HS-5 (cell line): Measurements from ENCODE around the gene ACRBP.

ENCODE experiments used
- DNase-seq: peaks from one replicate; pipeline ENCODE4 v3.0.0-alpha.2; 2012; ENCODE audit warnings: low read depth

The ACRBP gene

DNA sequence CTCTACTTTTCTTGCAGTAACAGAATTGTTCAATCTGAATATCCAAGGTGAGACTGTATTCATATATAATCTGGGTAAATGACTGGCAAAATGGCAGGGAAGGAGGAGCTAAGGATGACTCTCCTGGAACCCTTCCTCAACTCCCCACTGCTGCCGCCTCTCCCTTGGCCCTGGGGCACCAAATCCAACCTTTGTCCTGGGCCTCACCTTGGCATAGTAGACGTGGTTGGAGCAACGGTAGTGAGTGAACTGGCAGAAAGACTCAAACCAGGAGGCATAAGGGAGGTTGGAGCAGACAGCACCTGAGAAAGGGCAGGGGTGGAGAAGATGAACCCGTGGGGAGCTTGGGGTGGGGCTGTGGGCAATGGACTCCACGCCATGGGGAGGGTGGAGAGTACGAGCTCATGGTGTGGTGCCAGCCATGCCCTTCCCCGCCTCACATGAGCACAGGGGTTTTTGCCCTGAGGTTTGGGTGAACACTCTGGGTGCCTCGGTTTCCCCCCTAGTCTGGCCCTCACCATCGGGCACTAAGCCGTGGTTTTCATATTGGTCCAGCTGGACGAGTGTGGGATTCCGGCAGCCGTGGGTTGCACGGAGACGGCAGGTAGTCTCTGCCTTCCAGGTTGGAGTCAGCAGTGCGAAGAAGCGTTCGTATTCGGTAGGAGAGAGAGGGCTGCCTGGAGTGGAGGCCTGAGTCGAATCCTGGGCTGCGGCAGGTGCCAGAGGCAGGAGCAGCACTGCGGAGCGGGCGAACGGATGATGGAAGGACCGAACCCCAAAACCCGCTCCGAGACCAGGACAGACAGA is 753 bp downstream of the ACRBP start:
- no peak for DNase-seq

DNA sequence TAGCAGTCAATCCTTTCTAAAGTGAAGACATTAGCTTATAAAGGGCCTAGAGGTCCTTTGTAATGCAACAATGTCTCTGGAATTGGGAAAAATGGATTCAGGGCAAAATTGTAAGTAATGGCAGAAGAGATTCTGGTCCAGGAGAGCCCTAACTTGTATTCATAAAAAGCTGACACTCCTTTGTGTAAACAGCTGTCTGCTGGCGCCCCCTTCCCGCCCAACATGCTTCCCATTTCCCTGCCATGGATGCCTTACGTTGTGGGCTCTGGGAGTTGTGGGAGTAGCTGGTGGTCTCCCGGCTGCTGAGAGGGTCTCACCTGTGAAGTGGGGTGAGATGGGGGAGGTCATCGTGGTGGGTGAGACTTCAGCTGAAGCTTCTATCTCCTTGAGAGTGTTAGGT is 2.3 kb downstream of the ACRBP start:
- DNase-seq, result no peak

DNA sequence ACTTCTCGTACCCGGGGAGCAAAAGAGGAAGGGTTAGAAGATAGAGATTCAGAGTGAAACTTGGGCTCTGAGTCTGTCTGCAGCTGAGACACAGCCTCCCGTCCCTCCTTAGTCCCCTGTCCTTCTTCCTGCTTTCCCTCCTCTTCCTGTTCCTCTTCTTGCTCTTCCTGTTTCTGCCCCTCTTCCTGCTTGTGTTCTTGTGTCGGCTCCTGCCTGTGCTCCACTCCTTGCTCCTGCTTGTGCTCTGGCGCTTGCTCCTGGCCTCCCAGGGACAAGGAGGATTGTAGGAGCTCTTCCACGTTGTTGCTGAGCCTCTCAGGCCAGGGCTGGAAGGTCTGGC is 3.0 kb downstream of the ACRBP start:
- no peak for DNase-seq

DNA sequence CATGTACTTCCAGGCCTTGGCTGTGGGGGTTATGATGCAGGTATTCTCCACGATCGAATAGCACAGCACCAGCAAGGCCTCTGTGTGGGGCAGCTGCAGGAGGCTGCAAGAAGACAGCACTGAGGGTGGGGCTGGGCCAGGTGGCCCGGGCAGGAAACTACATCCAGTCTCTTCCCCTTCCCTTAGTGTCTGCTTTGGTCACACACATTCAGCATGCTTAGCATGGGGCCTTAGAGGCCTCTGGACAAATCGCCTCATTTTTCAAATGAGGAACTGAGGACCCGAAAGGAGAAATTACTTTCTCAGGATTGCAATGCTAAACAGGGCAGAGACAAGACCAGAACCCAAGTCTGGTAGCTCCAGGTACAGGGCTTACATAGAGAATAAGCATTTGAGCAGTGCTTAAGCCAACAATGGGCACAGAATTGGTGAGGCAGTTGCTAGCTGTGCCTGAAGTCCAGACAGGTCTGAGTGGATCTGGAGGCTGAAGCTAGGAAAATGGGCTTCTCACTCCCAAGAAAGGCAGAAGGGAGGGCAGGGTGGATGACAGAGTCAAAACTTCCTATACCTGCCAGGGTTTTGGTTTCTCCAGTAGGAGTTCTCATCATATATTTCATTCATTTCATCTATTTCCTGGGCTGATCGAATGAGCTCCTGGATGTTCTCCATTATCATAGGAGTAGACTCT is 3.5 kb downstream of the ACRBP start:
- DNase-seq, result no peak

DNA sequence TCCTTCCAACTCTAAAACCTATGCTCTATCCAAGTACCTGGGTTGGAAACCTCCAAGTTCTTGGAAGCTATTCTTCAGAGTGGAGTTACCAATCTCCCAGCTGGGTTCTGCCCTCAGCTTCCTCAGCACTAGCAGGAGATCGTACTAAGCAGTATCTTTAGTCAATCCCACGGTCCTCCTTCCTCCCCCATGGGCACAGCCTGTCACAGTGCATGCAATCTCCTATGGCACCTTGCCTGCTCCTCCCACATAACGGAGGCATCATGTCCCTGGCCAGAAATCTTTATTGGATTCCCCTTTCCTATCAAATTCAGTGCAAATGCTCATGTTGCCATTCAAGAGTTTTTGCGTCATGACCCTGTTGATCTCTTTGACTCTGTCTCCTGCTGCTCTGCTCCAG is 6.1 kb downstream of the ACRBP start:
- no peak for DNase-seq

DNA sequence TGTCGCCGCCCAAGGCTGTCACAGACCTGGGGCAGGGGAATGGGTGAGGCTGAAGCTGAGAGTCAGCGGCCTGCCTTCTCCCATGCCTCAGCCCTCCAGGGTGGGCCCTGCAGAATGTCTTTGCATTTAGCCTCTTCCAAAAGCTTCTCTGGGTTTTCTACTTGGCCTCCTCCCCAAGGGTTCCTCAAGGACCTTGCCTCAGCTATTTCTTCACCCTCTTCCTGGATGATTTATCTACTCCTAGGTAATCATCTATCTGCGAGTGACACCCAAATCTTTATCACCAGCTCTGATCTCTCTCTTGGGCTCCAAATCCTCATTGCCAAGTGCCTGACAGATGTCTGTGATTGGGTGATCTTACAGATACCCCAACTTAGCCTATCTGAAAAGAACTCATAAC is 6.7 kb downstream of the ACRBP start:
- no peak for DNase-seq

DNA sequence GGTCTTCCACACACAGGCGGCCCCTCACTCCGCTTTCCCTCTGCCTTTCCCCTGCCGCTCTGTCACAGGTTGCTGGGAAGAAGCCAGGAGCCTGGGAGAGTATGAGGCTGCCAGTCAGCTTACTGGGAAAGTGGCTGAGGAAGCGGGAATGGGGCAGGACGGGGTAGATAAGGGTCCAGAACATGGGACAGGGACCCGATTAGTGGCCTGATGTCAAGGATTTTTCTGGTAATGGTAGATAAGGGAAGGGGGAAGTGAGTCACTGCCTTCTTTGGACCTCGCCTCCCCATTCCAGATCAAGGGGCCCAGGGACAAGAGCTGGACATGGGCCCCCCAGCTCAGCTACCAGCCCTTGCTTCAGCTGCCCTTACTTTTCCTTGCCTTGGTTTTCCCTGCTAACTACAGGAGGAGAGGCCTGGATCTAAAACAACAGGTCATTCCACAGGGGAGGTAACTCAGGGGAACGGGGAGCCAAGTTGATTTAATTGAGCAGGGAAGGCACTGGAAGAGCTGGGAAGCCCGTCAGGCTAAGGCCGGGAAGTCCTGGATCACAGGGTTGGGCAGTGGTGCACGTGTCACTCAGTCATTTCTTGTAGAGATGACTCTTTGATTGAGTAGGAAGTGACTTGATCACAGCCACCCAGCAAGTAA is 8.0 kb downstream of the ACRBP start:
- no peak for DNase-seq

DNA sequence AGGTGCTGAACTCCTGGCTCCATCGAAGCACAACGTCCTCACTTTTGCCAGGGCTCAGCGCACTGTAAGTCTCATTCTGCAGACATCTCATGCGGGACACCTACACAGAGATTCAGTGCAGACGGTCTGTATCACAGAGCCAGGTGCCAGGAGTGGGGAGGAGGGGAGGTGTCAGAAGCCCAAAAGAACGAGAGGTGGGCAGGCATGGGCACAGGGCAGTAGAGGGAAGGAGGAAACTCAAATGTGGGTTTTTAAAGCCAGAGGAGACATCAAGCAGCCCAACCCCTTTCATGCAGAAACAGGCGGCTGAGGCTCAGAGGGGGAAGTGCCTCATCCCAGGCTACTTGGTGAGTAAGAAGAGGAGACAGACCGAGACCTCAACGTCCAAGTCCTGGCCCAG is 8.9 kb downstream of the ACRBP start:
- no peak for DNase-seq

DNA sequence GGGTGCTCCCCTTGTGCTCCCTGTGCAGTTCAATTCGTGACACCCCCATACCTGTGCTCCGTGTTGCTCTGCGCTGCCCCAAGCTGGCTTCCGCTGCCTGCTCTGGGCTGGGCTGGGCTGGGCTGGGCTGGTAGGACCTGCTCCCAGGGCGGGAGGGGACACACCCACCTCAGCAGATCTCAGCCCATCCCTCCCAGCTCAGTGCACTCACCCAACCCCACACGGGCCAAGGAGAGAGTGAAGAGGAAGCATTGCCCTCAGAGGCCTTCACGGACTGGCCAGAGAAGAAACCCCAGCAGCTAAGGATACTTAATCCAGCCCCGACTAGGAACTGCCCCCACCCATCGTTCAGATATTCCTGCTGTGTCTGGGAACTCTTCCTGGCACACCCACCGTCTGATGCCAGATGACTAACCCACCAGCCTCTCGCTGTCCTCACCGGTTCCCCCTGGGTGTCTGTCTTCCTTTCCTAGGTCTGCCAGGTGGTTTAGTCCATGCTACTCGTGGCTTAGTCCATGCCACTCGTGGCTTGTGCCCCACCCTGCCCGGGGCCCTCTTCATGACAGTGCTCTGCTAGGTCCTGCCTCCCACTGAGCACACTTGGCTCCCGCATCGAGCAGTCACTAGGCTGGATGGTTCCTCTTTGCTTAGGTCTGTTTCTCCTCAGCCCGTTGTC is 11.2 kb downstream of the ACRBP start, which contains the start of gene LPAR5:
Gene LPAR5, minus strand, starts transcription at position 104 of the 676 bp plus-strand sequence. CDS start 14,711 bp downstream, outside the sequence.
- no peak for DNase-seq

DNA sequence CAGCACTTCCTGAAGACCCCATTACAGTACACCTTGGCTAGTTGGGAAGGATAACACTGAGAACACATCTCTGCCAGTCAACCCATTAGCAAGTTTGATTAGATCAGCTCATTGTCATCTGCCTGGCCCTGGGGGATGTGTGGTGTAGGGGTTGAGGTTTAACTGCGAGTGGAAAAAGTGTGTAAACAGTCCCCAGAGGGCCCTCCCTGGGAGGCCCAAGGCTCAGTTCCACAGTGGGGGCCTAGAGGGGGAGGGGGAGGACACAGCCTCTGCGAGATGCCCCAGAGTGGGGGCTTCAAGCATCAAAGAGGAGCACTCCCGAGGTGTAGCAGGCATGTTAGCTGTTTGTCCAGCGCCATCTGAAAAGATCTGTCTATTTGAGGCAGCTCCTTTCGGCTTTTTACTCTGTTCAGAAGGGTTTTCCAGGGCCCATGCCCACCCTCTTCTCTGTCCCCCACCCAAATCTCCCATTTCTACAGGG is 11.8 kb downstream of the ACRBP start:
- no peak for DNase-seq

DNA sequence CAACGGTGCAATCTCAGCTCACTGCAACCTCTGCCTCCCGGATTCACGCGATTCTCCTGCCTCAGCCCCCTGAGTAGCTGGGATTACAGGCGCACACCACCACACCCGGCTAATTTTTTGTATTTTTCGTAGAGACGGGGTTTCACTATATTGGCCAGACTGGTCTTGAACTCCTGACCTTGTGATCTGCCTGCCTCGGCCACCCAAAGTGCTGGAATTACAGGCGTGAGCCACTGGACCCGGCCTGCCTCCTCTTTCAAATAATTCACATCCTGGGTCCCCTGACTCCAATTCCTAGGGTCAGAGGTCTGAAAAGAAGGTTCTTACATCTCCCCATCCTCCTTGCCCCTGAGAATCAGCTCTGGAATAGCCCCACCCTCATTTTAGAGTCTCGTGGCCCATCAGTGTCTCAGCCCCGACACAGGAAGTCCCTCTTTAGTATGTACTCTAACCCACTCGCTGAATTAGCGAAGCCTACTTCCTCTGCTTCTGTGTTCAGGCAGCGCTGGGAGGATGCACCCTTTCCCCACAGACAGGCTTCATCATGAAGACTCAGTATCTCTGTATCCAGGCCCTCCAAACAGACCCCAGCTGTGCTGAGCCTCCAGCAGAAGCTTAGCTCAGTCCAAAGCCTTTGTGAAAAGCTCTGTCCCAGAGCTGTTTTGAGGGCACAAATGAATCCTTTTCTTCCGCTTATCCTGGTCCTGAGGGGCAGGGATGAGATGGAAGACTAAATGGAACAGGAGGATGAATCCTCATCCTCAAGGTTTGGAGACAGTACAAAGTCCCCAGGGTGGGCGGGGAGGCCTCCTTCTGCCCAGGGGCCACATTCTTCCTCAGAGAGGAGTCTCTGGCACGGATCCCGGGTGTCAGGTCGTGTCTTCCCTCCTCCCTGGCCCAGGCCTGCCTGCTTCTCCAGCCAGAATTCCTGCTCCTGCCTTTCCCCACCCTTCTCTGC is 14.9 kb downstream of the ACRBP start:
- DNase-seq, result no peak

DNA sequence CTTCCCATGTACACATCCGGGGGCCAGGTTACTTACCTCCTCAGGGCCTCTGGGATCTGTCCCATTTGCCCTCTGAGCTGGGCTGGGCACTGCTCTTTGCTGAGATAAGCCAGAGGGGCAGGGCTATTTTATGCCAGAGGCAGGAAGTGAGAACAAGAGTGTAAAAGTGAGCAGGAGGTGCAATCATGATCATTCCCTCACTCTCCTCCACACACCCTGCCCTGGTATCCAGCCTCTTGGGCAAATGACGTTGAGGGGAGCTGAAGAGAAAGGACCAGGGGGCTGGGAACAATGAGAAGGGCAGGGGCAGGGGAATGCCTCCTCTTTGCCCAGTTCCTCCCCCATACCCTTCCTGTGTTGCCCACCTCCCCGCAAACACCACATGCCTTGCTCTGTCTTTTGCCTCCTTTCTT is 15.7 kb downstream of the ACRBP start:
- no peak for DNase-seq

DNA sequence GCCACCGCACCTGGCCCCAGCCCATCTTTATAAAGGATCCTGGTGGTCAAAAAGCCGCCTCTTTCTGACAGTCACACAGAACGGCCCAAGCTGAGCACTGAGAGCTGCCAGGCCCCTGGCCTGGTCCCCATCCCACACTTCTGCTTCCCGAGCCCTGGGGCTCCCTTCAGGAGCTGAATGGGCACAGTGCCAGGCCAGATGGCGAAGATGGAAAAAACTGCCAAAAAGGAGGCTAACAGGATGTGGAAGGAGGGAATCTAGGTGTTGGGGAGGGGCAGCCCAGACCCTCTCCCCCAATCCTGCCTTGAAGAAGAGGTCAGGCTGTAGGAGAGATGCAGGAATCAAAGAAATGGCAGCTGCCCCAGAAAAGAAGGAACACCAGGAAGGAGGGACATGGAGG is 16.5 kb downstream of the ACRBP start:
- no peak for DNase-seq

DNA sequence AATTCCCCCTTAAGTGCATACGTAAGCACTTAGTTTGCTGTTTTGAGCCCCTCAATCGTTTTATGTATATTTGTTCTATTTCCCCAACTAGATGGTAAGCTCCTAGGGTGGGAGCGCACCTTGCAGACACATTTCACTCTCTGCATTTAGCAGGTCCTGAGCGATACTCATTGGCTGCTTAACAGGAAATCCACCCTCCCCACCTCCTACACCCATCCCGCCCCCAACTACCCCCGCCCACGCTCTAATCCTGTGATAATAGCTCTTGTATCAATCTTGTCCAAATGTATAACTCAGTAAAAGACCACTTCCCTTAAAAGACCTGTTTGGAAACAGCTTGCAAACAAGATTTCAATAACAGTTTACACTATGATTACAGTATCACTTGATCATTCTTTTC is 19.6 kb downstream of the ACRBP start:
- DNase-seq, result no peak

DNA sequence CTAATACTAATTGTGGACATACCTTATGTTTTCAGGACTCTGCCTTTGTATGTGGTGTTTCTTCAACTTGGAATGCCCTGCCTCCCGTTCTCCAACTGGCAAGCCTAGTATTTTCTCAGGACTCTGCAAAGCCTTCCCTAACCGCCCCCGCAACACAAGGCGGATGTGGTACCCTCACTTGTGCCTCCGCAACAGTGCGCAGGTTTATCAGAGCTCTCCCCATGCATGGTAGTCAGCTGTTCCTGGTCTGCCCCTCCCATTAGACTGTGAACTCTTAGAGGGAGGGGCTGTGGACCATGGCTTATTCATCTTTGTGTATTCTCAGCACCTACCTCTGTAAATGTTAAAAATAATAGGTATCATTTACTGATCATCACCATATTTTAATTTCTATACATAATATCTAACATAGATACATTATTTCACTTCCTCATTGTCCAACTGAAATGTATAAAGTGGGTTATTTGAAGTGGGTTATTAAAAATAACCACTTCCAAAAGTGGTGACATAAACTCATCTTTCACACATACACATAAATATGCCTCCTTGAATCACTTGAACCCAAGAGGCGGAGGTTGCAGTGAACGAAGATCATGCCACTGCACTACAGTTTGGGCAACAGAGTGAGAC is 20.5 kb downstream of the ACRBP start:
- no peak for DNase-seq

DNA sequence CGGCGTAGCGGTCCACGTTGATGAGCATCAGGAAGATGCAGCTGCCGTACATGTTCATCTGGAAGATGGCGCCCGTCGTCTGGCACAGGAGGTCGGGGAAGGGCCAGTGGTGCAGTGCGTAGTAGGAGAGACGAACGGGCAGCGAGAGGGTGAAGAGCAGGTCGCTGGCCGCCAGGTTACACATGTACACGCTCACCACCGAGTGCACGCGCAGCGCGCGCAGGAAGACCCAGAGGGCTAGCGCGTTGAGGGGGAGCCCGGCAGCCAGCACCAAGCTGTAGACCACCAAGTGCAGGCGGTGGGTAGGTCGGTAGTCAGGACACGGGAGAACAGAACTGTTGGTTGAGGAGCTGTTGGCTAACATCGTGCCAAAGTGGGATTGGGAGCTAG is 26.4 kb downstream of the ACRBP start:
- DNase-seq, result no peak

DNA sequence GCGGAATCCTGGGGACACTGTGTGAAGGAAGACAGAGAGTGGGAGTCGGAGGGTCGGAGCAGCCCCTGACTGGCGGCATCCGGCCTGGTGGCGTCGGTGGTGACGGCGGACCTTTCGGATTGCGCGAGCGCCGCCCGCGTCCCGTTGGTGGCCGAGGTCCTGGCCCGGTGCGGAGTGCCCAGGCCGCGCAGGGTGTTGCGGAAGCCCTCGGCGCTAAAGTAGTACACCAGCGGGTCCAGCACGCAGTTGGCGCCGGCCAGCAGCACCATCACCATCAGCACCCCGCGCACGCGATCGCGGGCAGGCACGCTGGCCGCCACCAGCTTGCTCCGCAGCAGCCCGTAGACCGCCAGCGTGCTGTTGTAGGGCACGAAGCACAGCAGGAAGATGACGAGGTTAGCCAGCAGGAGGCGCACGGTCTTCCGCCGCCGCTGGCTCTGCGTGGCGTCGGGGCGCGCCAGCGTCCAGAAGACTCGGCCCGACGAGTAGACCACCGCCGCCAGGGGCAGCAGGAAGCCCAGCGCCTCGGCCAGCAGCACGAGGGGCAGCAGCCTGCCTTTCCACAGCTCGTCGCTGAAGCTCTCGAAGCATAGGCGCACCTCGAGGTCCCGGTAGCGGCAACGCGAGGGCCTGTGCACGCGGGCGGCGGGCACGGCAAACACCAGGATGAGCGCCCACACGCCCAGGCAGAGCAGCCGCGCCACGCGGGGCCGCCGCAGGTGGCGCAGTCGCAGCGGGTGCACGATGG is 26.9 kb downstream of the ACRBP start:
- DNase-seq, result no peak

DNA sequence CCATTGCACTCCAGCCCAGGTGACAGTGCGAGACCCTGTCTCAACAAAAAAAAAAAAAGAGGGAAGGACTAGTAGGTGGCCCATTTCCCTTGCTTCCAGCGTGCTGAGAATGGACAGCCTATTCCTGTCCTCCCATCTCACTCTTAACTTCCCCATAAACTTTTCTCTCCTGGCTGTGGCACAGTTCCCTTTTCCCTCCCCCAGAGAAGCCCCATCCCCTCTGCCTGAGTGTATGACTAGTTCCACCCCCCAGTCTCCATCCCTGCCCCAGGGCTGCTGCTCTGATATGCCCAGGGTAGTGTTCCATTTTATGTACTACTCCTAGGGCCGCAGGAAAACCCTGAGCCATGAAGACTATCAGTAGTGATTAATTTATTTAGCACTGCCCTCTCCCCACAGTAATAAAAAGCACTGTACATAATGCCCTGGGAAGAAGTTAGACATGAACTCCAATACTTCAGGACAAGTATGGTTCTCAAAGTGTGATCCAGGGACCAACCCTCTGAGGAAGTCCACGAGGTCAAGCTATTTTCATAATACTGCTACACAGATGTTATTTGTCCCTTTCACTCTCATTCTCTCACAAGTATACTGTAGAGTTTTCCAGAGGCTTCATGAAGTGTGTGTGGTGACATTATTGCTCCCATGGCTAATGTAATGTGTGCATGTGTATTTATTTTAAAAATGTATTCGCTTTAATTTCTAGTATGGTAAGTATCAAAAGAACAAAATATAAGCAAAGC is 28.6 kb downstream of the ACRBP start:
- DNase-seq, result no peak

DNA sequence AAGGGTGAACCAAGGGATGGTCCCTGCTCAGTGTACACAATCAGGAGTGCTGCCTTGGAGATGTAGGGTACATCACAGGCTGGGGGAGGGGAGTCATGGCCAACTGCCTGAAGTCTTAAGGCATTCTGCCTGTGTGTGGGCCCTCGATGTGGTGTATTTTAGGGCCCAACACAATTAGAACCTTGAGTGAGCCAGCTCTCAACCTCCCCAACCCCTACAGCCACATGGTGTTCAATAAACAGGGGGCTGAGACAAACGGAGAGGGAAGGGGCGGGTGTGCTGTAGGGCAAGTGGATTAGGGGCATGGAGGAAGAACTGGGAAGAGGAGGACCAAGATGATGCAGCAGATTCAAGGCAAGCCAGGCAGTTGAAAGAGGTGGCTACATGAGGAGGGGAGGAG is 31.4 kb downstream of the ACRBP start:
- no peak for DNase-seq
